NCI-H446 treated with DMSO at 0.1 percent for 48 hours (cell line): ENCODE data around the gene CSHL1.

Source experiments
- DNase-seq: peaks from one replicate; lab custom pipeline; 2025; lab: John Stamatoyannopoulos, UW

The CSHL1 gene

GRCh38 chr17:63911041-63911635, at the start of gene CSHL1:
TSS of gene CSHL1 (minus strand) at chr17:63911258. CDS start at chr17:63911196, 62 bp downstream.
- DNase-seq, result no peak

DNA sequence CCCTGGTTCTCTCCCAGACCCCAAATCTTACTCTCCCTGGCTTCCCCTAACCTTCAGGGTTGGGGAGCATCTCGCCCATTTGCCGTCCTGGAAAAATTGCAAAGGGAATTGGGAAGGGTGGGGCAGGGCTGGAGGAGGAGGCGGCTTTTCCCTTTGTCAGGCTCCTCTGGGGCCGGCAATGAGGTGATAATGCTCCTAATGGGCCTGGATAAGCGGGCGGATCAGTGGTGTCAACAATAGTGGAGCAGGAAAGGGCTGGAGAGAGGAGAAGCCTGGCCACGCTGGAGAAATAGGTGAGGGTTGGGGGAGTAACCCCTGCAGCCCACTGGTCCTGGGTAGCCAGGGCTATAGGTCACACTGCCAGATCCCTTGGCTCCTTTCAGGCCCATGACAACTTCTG, 49.4 kb upstream of the CSHL1 start:
- no peak for DNase-seq

DNA sequence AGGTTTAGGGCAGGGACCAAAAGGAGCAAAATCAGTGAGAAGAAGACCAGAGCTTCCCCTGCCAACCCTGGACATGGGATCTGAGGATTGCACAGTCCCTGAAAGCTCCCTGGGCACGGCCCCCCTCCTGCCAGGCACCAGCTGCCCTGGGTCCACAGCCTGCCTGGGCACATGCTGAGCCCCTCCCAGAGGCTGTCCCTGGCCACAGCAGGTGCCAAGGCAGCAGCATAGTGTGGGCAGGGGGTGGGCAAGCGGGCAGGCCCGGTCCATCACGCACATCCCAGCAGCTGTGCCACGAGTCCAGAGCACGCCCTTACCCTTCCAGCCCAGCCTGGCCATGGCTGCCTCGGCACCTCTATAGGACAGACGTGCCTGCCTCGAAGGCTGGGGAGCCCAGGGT, 48.9 kb upstream of the CSHL1 start:
- DNase-seq, result no peak

GRCh38 chr17:63956296-63956920, 45.4 kb upstream of the CSHL1 start:
- no peak for DNase-seq

DNA sequence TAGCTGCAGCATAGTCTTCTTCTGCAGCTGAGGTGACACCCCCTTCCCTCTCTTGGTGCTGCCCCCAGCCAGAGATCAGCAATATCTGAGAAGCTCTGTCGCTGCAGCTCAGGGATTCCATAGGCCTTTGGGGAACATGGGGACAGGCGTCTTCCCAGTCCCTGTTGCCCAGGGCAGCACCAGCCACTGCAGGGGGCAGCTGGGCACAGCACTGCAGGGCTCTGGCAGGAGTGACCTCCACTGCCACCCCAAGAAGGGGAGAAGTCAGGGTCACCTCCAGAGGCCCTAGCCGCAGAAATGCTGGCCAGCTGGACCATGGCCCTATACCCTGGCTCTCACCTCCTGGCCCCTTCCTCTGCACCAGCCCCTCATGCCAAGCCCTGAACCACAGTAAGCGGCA, 44.7 kb upstream of the CSHL1 start:
- no peak for DNase-seq

DNA sequence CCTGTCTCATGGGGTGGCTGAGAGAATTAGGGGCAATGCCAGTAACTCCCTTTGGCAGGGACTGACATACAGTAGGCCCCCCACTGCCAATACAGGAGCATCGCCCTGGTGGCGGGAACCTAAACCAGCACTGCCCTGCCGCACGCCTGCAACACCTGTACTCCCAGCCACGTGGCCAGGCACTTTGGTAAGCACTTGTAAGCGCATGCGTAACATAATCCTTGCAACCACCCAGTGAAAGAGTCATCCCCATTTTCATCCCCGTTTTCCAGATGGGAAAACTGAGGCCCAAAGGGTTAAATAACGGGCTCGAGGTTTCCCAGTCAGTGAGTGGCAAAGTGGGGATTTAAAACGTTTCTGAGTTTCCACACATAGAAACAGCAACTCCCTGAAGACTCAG, 44.2 kb upstream of the CSHL1 start:
- no peak for DNase-seq

DNA sequence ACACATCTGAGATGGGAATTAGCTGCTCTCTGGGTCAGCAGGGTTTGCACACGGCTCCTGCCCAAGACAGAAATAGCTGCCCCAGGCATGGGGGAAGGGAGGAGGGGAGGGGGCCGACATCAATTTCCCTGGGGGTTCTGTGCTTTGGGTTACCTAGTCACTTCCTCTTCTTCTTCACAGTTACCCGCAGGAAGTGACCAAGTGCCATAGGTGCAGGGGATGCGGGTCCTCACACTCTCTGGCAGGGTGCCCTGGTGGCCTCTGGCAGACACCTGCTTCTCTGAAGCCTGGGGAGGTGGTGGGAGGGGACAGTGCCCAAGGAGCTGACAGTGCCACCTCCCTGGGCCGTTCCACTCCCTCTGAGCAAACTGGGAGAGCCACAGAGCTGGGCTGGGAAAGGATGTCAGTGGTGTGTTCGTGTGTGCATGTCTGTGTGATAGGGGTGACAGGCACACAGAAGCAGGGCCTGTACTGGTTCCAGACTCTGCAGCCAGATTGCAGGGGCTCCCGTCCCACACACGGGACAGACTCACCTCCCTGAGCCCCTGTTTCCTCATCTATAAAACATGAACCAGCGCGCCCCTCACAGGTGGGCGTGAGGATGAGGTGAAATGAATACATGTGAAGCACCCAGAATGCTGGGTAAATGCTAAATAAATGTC, 43.5 kb upstream of the CSHL1 start:
- no peak for DNase-seq

DNA sequence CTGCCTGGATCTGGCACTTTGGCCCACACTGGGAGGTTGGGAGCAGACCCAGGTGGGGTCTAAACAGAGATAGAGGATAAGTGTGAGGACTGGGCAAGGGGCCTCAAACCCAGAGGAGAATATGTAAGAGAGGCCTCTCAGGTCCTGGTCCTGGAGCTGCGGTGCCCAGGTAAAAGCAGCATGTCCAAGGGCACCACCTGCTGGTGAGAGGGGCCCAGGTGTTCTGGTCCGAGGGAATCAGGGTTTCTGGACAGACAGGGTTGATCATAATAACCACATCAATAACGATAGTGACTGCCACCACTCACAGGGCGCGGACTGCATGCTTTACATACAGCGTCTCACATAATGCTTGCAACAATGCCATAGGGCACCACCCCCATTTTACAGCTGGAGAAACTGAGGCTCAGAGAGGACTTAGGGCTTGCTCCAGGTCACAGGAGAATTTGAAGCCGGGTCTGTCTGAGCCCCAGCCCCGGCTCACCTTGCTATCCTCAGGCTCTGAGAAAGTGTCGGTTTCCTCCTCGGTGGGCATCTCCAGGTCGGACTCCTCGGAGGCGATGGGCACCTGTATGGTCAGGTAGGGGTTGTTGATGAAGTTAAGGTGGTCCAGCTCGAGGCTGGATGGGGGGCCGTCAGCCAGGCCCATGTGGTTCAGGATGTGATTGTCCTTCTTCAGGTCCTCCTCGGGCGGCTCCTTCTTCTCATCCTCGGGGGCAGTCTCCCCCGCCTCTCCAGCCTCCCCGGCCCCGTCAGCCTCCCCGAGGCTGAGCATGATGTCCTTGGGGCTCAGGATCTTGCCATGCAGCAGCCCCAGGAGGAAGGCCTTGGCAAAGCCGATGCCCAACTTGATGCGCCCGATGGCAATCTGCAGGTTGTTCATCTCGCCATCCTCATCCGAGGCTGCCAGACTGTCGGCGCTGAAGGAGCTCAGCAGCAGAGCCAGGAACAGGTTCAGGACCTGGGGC, 40.2 kb upstream of the CSHL1 start:
- no peak for DNase-seq

DNA sequence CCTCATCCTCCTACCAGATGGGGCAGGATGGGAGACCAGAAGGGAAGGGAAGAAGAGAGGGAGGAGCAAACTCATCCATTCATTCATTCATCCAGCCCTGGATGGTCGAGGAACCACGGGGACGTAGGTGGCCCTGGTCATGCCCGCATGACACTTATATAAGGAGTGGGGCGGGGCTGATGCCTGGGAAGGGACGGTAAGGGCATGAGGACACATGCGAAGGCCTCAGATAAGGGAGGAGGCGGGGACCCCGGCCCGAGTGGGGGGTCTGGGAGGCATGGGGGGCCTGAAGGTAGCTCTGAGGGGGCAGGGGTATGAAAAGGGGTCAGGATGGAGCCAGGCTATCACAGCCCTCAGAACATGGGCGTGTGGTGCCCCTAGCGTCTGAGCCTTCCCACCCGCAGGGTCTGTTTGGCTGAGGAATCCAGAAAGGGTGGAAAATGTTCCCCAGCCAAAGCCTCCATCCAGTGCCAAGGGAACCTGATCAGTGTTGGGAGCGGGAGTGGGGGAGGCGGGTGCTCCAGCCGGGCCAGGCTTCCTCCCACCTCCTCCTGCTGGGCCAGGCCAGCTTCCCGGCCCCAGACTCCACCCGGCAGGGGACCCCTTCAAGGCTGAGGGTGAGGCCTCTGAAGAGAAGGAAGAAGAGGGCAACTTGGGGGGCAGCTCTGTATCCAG, 38.7 kb upstream of the CSHL1 start:
- no peak for DNase-seq

- DNase-seq, result no peak
These were observed 37.5 kb upstream of the CSHL1 start for GRCh38 chr17:63948521-63948920.

GRCh38 chr17:63947711-63948330, 36.8 kb upstream of the CSHL1 start:
- DNase-seq, result no peak

GRCh38 chr17:63946440-63947363, 35.6 kb upstream of the CSHL1 start:
- no peak for DNase-seq

DNA sequence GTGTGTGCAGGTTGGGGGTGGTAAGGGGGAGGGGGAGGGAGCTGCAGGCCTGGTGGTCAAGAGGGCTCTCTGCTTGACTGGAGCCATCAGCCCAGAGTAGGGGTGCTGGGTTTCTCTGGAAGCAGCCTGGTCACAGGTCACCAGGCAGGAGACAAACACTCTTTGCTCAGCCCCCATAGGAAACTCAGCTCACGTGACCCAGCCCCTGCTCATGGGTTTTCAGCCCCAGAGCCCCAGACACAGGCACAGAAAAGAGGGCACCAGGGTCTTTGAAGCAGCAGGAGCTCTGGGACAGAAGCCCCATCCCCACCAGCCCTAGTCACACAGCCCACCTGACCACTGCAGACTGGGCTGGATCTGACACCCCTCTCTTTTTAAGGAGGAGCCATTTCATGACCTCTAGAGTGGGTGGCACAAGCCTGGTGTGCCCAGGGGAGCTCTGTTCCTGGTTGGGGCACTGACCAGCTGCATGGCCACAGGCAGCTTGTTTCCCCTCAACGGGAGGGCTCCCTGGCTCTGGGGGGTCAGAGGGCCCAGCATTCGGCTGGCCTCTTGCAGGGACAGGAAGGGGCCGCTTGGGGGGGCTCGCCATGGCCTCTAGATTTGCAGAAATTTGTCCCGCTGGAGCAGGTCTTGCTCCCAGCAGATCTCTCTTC, 34.9 kb upstream of the CSHL1 start:
- no peak for DNase-seq

GRCh38 chr17:63944736-63945499, 33.9 kb upstream of the CSHL1 start:
- DNase-seq, result no peak

DNA sequence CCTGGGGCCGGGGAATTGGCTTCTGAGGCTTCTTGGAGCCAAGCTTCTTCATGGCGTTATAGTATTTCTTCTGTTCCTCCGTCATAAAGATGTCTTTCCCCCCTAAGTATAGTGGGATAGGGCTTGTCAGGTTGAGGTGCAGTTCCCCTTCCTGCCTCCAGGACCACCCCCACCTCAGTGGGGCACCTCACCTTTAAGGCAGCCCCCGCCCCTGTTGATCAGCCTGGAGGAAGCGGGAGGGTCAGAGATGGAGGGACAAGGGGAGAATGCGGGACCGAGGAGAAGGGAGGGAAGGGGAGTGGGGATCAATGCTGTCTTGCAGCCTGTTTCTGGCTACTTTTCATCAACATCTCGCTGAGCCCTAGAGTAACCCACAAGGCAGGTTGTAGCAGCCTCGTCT, 32.7 kb upstream of the CSHL1 start:
- DNase-seq, result no peak

DNA sequence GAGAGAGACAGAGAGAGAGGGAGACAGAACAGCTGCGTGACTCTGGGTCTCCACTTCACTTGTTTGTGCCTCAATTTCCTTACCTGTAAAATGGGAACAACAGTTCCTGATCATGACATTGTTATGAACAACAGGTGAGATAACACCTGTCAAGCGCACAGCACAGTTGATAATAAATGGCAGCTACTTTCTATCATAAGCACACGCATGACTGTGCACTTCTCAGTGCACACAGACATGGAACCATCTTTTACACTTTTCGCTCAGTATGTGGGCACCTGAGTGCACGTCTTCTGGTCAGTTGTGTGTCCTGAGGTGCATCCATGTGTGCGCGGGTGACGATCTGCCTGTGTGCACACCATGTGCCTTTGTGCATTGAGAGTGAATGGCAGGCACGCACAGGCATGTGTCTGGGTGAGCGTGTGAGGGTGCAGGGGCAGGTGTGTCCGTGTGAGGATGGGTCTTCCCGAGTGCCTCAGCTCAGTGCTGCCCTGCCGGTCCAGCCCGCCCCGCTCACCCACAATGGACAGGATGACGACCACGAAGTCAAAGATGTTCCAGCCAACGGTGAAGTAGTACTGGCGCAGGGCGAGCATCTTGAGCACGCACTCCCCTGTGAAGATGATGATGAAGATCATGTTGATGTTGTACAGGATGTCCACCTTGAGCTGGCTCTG, 31.4 kb upstream of the CSHL1 start:
- no peak for DNase-seq

DNA sequence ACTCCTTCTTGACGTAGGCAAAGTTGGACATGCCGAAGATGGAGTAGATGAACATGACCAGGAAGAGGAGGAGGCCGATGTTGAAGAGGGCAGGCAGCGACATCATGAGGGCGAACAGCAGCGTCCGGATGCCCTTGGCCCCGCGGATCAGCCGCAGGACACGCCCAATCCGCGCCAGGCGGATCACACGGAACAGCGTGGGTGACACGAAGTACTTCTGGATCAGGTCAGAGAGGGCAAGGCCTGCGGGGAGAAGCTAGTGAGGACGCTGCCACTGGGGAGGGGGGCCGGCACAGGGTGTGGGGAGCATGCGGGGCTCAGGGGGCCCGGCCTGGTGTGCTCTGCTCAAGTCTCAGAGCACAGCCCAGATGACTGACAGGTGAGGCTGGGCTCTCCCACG, 30.7 kb upstream of the CSHL1 start:
- no peak for DNase-seq

DNA sequence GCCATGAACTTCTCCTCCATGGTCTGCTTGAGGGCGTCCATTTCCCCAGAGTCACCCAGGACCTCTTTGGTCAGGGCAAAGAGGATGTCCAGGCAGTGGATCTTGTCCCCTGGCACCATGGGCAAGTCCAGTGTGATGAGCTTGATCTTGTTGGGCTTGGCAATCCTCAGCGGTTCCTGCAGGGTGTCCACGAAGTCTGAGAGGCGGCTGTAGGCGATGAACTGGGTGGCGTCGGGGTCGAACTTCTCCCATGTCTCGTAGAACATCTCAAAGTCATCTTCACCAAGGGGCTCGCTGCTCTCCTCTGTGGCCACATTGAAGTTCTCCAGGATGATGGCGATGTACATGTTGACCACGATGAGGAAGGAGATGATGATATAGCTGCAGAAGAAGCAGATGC, 30.1 kb upstream of the CSHL1 start:
- DNase-seq, result no peak
